ENCODE data around the gene TENM4.

TENM4 gene

DNA sequence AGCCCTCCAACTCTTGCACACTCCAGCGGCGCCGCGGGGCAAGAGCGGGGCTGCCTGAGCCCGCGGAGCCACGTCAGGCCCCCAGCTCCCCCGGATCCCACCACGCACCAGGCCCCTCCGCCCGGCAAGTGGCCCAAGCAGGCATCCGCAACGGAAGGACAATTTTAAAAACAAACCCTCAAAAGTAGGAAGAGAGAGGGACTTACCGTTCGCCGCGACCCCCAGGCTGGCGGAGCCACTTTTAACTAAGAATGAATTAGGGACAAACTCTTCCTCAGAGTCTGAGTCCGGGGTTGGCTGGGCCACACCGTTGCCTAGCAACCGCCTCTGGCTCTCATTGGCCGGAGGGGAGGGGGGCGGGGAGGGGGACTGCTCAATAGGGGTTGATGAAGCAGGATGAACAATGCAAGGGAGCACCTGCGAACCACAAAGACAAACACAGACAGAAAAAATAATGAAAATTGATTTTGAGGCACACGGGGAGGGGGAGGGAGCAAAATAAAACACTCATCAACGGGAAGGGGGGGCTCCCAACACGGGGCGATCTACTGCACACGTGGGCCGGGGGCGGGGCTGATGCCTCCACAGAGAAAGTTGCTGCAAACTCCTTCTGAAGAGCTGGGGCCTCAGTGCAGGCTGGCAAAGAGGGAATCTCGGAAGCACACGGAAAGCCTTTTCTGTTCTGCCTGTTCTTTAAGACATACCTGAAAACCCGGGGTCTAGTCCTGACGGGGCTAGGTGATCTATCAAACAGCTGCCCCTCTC, 478.7 kb downstream of the TENM4 start:
- Histone ChIP-seq H3K4me2 (ENCODE audit: low read length) (no peak overlapping the region), H3F3A (ENCODE audit: control insufficient read depth, insufficient read depth) (no peaks in the 10 kb centered on the region), H3K9me2 (replicated peaks; ENCODE audit: control insufficient read depth, low read length) (no peaks in the 10 kb centered on the region), H3K4me1 (ENCODE audit: control insufficient read depth, low read length) (no peaks in the 10 kb centered on the region), H4K20me1 (ENCODE audit: control insufficient read depth, insufficient read depth, low read depth, low read length) (no peaks in the 10 kb centered on the region), H3K9me3 (ENCODE audit: control insufficient read depth, insufficient read depth, low read length) (no peaks in the 10 kb centered on the region), H3K36me3 (ENCODE audit: control insufficient read depth, low read length) (no peaks in the 10 kb centered on the region), H3K79me2 (ENCODE audit: control insufficient read depth, low read length) (no peaks in the 10 kb centered on the region), H3K27me3 (ENCODE audit: control insufficient read depth, low read length) (peaks cover 14% of the 10 kb centered on the region), H3K27ac (ENCODE audit: low read depth, low read length) (no peak overlapping the region), H3K4me3 (ENCODE audit: low read length) (no peak overlapping the region)
- TF ChIP-seq CTCF (IDR thresholded peaks at IDR 0.05; ENCODE audit: low read depth, low read length, poor library complexity, severe bottlenecking), result no peak

DNA sequence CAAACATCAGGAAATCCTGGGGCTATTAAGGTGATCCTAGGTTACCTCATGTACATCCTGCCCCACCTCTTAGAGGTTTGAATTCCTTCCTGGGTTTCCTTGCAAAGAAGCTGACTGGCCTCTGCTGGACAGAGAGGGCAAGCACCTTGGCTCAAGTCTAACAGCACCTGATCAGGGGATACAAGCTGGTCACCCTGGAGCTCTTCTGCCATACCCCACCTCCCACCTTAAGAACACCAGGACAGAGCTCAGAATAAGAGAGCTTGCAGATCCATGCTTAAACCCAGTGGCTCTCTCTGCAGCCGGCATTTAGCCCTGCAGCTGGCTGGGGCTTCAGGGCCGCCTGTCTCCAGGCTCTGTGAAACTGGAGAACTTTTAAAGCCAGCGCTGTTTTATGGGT, 479.6 kb downstream of the TENM4 start:
- Histone ChIP-seq H3K27me3 (ENCODE audit: control insufficient read depth, low read length) (peaks cover 6% of the 10 kb centered on the region), H3K4me3 (ENCODE audit: low read length) (no peak overlapping the region), H3K27ac (ENCODE audit: low read depth, low read length) (no peak overlapping the region), H4K20me1 (ENCODE audit: control insufficient read depth, insufficient read depth, low read depth, low read length) (no peaks in the 10 kb centered on the region), H3K4me1 (ENCODE audit: control insufficient read depth, low read length) (no peaks in the 10 kb centered on the region), H3K36me3 (ENCODE audit: control insufficient read depth, low read length) (no peaks in the 10 kb centered on the region), H3K9me3 (ENCODE audit: control insufficient read depth, insufficient read depth, low read length) (no peaks in the 10 kb centered on the region), H3F3A (ENCODE audit: control insufficient read depth, insufficient read depth) (no peaks in the 10 kb centered on the region), H3K4me2 (ENCODE audit: low read length) (no peak overlapping the region), H3K79me2 (ENCODE audit: control insufficient read depth, low read length) (no peaks in the 10 kb centered on the region), H3K9me2 (replicated peaks; ENCODE audit: control insufficient read depth, low read length) (no peaks in the 10 kb centered on the region)
- TF ChIP-seq CTCF (IDR thresholded peaks at IDR 0.05; ENCODE audit: low read depth, low read length, poor library complexity, severe bottlenecking) (no peak), EZH2phosphoT487 (IDR thresholded peaks at IDR 0.05; ENCODE audit: borderline replicate concordance, low read length) (no peak)

DNA sequence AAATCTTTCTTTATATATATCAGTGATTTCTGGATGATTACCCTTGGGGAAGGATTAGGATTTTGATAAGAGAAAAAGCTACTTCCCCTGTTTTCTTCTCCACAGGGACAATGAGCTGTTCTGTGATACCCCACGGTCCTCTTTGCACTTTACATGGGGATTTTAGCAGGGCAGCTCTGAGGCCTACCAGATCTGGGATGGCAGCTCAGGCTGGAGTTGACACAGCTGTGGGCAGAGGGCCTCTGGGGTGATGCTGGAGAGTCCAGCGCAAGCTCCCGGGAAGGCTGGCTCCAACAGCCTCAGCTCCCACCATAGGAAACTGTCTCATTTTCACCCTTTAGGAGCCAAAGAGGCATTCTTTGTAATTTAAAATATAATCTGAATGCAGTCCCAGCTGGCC, 482.4 kb downstream of the TENM4 start:
- H3K4me2 ChIP-seq (ENCODE audit: low read length), result no peak overlapping the region
- no peaks in the 10 kb centered on the region for H3K4me1 ChIP-seq (ENCODE audit: control insufficient read depth, low read length)
- H3K79me2 ChIP-seq (ENCODE audit: control insufficient read depth, low read length), result no peaks in the 10 kb centered on the region
- H3K9me2 ChIP-seq (replicated peaks; ENCODE audit: control insufficient read depth, low read length), result no peaks in the 10 kb centered on the region
- no peaks in the 10 kb centered on the region for H3K36me3 ChIP-seq (ENCODE audit: control insufficient read depth, low read length)
- peaks cover 2% of the 10 kb centered on the region; the same call in 1 of the 2 replicates for H3K27me3 ChIP-seq (ENCODE audit: control insufficient read depth, low read length)
- no peaks in the 10 kb centered on the region for H3F3A ChIP-seq (ENCODE audit: control insufficient read depth, insufficient read depth)
- no peaks in the 10 kb centered on the region for H3K9me3 ChIP-seq (ENCODE audit: control insufficient read depth, insufficient read depth, low read length)
- H4K20me1 ChIP-seq (ENCODE audit: control insufficient read depth, insufficient read depth, low read depth, low read length), result no peaks in the 10 kb centered on the region
- H3K27ac ChIP-seq (ENCODE audit: low read depth, low read length), result no peak overlapping the region
- H3K4me3 ChIP-seq (ENCODE audit: low read length), result no peak overlapping the region
- no peak for TF ChIP-seq EZH2phosphoT487 (IDR thresholded peaks at IDR 0.05; ENCODE audit: borderline replicate concordance, low read length)
- no peak for TF ChIP-seq CTCF (IDR thresholded peaks at IDR 0.05; ENCODE audit: low read depth, low read length, poor library complexity, severe bottlenecking)

Data from DOHH2 (cell line).